Measurements from ENCODE around the gene UNC79. TPM values are rescaled to one million over a fixed set of nuclear protein-coding genes. Genes with fewer than 3 reads are reported as not detected.
A peak's percentile ranks its signal among the peaks of the same experiment; 100 is the strongest.

The UNC79 gene
- total RNA-seq, 1 donor from 2014 or later: 2.6 TPM

DNA sequence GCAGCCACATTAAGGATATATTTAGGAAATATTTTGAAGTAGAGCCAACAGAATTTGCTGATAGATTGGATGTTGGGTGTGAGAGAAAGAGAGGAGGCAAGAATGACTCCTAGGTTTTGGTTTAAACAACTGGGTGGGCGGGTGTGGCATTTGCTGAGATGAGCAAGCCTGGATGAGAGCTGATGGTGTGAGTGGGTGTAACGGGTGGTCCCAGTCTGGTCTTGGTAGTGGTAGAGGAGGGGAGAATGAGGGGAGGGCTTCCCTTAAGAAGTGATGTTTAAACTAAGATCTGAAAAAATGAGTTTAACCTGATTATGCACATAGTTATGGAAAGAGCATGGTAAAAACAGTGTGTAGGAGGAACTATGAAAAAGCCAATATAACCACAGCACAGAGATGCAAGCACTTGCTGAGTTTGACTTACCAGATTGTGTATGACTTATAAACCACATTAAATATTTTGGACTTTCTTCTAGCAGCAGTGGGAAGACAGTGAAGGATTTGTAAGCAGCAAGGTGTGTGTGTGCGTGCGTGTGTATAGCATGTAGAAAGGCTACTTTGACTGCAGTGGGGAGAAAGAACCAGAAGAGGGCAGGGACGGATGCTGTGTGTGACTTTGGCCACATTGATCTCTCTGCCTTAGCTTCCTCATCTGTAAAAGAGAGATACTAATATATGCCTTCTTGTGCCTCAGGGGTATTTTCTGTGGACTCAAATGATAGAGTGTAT is 217.9 kb downstream of the UNC79 start:
- no peaks in the 10 kb centered on the region for H3K36me3 Mint-ChIP-seq (ENCODE audit: insufficient read depth)
- no peaks in the 10 kb centered on the region for H3K27me3 Mint-ChIP-seq
- H3K27ac Mint-ChIP-seq: no peak overlapping the region
- peak; percentile 57 for TF ChIP-seq CTCF (IDR thresholded peaks at IDR 0.05; ENCODE audit: unreplicated experiment)
- no peak overlapping the region for H3K4me3 Mint-ChIP-seq (ENCODE audit: low read depth)
- H3K4me1 Mint-ChIP-seq (ENCODE audit: low read depth): peaks cover 1% of the 10 kb centered on the region
- no peak for DNase-seq (ENCODE audit: low spot score, unreplicated experiment)
- H3K9me3 Mint-ChIP-seq (ENCODE audit: low read depth): peaks cover 6% of the 10 kb centered on the region

DNA sequence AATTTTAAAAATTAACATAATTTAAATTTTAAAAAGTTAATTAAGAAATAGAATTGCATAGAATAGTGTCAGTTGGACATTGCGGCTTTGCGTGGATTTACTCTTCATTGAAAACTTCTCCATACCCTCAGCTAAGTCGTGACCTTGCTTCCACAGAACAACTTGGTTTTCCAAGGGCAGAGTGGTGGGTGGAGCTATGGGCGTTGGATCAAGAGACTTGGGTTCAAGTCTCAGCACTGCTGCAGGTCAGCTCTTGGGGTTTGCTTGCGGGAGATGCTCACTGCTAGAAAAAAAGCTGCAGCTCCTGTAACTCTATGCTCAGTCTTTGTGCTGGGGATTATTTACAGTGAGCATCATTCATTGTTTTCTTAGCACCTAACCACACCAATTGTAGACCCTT is 223.9 kb downstream of the UNC79 start:
- no peak for TF ChIP-seq CTCF (IDR thresholded peaks at IDR 0.05; ENCODE audit: unreplicated experiment)
- peaks cover 6% of the 10 kb centered on the region for H3K9me3 Mint-ChIP-seq (ENCODE audit: low read depth)
- H3K4me3 Mint-ChIP-seq (ENCODE audit: low read depth): no peak overlapping the region
- H3K36me3 Mint-ChIP-seq (ENCODE audit: insufficient read depth): no peaks in the 10 kb centered on the region
- no peaks in the 10 kb centered on the region for H3K4me1 Mint-ChIP-seq (ENCODE audit: low read depth)
- no peak overlapping the region for H3K27ac Mint-ChIP-seq
- H3K27me3 Mint-ChIP-seq: no peaks in the 10 kb centered on the region
- no peak for DNase-seq (ENCODE audit: low spot score, unreplicated experiment)

- no peaks in the 10 kb centered on the region for H3K36me3 Mint-ChIP-seq (ENCODE audit: insufficient read depth)
- H3K27ac Mint-ChIP-seq: no peak overlapping the region
- peaks cover 6% of the 10 kb centered on the region for H3K9me3 Mint-ChIP-seq (ENCODE audit: low read depth)
- peak; percentile 79 for TF ChIP-seq CTCF (IDR thresholded peaks at IDR 0.05; ENCODE audit: unreplicated experiment)
- H3K27me3 Mint-ChIP-seq: no peaks in the 10 kb centered on the region
- H3K4me3 Mint-ChIP-seq (ENCODE audit: low read depth): no peak overlapping the region
- H3K4me1 Mint-ChIP-seq (ENCODE audit: low read depth): no peaks in the 10 kb centered on the region
- DNase-seq (ENCODE audit: low spot score, unreplicated experiment): peak; percentile 31
Observed at GRCh38 chr14:93655078-93655750, 224.5 kb downstream of the UNC79 start.

DNA sequence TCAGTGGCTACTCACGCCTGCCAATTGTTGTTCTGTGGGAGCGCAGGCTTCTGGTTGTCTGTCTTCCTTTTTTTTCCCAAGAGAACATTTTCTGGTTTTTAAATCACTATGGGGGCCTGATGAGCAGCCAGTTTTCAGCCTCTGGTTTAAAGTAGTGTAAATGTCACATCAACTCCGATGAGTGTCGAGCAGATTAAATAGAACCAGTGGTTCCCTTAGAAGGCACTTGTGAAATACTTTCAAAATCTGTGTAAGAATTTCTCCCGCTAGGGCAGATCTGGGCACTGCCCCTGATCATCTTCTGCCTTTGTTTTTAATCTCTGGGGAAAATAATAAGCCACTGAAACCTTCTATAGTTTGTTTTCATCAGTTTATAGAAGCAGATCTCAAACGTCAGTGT is 227.1 kb downstream of the UNC79 start:
- no peaks in the 10 kb centered on the region for H3K27me3 Mint-ChIP-seq
- H3K9me3 Mint-ChIP-seq (ENCODE audit: low read depth): no peaks in the 10 kb centered on the region
- no peak for TF ChIP-seq CTCF (IDR thresholded peaks at IDR 0.05; ENCODE audit: unreplicated experiment)
- no peak for DNase-seq (ENCODE audit: low spot score, unreplicated experiment)
- no peak overlapping the region for H3K4me3 Mint-ChIP-seq (ENCODE audit: low read depth)
- H3K36me3 Mint-ChIP-seq (ENCODE audit: insufficient read depth): no peaks in the 10 kb centered on the region
- no peaks in the 10 kb centered on the region for H3K4me1 Mint-ChIP-seq (ENCODE audit: low read depth)
- H3K27ac Mint-ChIP-seq: no peak overlapping the region

DNA sequence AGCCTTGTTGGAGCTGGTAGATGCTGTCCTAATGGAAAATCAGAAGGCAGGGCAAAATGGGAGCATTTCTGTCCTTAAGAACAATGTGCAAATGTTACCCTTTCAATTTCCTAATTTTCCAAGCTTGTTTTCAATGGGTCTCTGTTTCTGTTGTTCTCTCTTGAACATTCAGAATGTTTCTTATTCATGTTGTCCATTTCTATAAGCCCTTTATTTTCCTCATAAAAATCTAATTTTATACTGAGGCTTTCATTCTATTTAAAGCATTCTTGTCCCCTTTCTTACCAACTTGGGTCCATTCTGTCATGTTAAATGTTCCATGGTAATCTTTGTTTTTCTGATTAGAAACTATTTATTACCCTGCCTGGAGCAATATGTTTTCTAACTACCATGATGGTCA is 232.6 kb downstream of the UNC79 start:
- no peak for DNase-seq (ENCODE audit: low spot score, unreplicated experiment)
- TF ChIP-seq CTCF (IDR thresholded peaks at IDR 0.05; ENCODE audit: unreplicated experiment): no peak
- Mint-ChIP-seq H3K4me3 (ENCODE audit: low read depth) (no peak overlapping the region), H3K9me3 (ENCODE audit: low read depth) (peaks cover 26% of the 10 kb centered on the region), H3K27me3 (no peaks in the 10 kb centered on the region), H3K36me3 (ENCODE audit: insufficient read depth) (peaks cover 6% of the 10 kb centered on the region), H3K4me1 (ENCODE audit: low read depth) (no peaks in the 10 kb centered on the region), H3K27ac (no peak overlapping the region)

Data from progenitor cell of endocrine pancreas (in vitro differentiated cells).